Activated CD4-positive, CD25-positive, alpha-beta regulatory T cell treated with anti-CD3 and anti-CD28 coated beads, Interleukin-2, amount 50 U/mL, for 72 hours (primary cell): ENCODE data around the gene MECP2.
A peak's percentile ranks its signal among the peaks of the same experiment; 100 is the strongest.

Experiments used
- DNase-seq: peaks from one replicate; pipeline ENCODE4 v3.0.0; 2021

Gene MECP2

GRCh38 chrX:154115071-154115470 lies 17.6 kb upstream of the MECP2 start:
- no peak for DNase-seq

GRCh38 chrX:154114652-154115051 lies 17.1 kb upstream of the MECP2 start:
- DNase-seq = no peak

GRCh38 chrX:154113729-154114128 lies 16.2 kb upstream of the MECP2 start:
- DNase-seq = no peak

DNA sequence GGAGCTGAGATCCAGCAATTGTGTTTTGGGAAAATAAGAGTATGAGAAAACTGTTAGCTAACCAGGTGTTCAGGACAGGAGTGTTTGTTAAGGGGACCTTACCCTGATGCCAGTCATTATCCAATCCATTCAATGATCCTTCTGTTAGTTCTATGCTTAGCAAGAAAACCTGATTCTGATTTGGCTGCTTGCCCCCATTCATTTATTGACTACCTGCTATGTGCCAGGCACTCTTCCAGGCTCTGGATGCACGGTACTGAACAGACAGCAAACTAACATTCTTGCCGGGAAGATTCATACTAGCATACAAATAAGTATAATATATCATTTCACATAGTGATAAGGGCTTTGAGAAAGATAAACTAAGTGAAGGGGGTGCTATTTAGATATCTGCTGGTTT lies 1.0 kb upstream of the MECP2 start:
- DNase-seq = no peak

DNA sequence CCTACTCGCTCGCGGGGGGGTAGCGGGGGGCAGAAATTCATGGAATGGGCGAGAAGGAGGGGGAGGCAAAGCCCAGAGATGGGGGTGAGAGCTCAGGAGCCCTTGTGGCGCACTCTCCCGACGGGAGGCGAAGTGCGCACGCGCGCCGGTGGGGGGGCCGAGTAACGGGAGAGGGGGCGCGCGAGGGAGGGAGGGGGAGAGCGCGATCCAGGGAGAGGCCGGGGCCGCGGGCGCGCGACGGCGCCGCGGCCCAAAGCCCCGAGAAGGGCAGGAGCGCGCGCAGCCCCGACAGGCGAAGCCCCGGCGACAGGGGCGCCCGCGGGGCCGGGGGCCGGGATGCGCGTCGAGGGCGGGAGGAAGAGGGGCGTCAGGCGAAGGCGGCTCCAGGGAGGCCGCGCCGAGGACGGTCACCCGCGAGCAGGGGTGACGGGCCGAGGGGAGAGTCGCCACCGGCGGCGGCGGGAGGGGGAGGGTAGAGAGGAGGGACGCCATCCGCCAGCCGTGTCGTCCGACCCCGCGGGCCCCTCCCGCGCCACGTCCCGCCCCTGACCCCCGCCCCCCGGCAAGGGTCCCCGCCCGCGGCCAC lies 421 bp downstream of the MECP2 start:
- DNase-seq = peak; percentile 60

DNA sequence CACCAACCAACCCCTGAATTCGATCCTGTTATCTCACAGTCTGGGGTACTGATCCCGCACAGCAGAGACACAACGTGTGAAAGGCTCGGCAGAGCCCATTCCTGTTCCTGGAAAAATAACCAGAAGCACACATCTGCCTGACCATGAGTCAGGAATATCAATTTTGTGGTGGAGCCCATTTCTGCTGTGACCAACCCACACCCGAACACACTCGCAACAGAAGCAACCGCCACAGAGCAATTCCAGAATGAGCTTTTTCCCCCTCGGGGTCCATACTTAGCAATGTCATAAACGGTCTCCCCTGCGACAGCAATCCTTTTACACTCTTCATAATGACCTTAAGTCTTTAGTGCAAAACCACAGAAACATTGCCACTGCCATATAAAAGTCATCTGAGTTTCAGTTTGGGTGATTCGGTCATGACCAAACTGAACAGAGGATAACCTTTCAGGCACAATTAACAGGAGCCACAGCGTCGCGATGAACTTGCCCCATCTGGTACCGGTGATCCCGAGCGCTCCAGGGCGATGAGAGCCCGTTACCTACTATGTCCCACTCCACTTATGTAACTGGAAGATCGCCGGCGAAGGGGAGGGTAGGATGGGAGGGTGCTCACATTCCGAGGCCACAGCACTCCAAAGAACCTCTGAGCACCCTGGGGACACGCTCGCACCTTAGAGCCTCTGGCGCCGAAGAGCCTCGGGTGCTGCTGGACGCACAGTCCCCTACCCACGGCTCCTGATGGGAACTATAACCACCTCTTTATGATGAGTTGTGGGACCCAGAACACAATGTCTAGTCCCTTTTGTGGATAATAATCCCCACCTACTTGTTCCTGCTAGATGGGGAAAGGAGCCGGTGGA lies 1.1 kb downstream of the MECP2 start:
- DNase-seq = peak; percentile 34

DNA sequence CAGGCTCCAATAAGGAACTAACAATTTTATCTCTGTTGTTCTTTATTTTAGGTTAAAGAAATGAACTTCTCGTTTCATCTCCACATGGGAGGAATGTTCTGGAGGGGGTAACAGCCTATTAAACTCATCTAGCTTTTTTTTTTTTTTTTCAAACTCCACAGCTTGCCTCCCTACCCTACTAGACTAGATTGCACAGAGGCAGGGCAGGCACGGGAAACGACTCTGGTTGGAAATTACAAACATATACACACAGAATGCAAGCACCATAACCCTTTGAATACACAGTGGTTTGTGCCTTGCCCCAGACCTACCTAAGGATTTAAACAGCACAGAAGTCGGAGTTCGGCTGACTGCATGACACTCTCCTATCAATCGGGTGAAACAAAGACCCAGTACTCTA lies 2.7 kb downstream of the MECP2 start:
- DNase-seq = no peak

DNA sequence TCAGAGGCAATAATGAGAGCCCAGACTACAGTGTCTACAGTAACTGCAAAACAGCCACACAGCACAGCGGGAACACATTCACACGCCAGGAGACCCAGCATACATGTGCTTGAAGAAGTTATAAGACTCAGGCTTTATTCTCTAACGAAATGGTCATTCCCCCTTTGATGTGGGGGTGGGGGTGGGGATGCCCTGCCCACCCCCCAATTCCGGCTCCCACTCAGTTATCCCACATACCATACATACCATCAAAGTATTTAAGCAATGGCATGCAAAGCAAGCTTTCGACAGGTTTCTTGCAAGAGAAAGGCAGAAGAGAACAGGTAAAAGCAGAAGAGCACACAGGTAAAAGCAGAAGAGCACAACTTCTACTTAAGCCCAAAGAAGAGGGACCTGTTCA lies 3.6 kb downstream of the MECP2 start:
- DNase-seq = no peak

DNA sequence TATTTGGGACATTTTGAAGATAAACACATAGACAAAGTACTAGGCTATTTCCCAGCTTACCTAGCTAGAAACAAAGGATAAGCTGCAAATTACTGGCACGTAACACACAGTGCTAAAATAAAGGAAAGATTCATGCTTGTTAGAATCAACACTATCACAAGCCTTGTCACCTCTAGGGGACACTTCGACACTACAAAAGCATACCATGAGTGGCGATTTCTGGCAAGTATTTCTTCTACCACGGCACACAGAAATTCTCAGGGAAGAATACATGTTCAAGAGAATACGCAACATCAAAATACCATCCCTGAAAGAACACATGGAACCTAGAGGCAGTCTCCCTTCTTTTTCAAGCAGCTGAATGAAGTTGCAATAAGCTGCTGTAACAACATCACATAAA lies 5.1 kb downstream of the MECP2 start:
- no peak for DNase-seq

- no peak for DNase-seq
Measured at GRCh38 chrX:154091678-154092077, 5.8 kb downstream of the MECP2 start.

- no peak for DNase-seq
Measured at GRCh38 chrX:154090731-154091130, 6.8 kb downstream of the MECP2 start.

DNA sequence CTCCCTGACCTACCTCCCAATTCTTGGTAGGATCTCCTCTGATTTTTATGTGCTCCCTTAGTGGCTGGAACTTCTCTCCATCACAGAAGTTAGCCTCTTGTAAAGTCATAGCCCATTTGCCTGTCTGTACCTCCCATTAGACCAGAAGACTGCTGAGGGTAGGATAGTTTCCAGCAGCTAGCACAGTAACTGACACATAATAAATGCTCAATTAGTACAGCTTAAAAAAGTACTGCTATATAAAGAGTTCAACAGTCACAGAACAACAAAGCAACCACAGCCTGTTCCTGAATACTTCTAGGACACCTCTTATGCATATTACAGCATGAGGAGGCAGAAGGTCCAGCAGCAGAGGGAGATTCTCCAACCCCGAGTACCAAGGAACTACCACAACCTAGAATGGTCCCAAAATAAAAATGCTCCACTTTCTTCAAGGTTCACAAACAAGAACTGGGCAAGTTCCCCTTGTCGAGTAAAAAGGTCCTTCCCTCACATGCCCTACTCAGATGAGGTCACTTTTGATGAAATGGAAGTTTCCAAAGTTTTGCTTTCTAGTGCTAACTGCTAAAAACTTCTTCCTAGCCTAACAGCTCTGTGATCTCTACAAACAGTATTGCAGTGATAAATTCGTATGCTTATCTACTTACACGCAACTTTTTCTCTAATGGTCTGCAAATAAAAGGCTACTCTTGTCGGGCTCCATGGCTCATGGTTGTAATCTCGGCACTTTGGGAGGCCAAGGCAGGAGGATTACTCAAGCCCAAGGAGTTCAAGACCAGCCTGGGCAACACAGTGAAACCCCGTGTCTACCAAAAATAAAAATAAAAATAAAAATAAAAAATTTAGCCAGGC lies 12.8 kb downstream of the MECP2 start:
- no peak for DNase-seq

DNA sequence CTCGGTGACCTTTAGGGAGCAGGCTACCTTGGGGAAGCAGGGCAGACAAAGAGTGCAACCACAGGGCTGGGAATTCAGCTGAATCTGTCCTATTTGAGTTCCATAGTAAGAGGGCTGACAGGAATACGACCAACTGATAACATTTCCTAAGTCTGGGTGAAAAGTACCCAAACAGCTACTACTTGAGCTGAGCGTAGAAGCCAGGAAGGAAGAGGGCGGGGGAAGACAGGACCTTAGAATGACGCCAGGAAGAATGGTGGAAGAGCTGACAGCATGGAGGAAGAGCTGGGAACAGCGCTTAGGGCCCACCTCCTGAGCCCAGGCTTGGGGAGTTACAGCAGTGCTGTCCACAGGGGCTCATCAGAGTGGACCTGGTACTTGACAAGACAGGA lies 14.4 kb downstream of the MECP2 start:
- DNase-seq = no peak

DNA sequence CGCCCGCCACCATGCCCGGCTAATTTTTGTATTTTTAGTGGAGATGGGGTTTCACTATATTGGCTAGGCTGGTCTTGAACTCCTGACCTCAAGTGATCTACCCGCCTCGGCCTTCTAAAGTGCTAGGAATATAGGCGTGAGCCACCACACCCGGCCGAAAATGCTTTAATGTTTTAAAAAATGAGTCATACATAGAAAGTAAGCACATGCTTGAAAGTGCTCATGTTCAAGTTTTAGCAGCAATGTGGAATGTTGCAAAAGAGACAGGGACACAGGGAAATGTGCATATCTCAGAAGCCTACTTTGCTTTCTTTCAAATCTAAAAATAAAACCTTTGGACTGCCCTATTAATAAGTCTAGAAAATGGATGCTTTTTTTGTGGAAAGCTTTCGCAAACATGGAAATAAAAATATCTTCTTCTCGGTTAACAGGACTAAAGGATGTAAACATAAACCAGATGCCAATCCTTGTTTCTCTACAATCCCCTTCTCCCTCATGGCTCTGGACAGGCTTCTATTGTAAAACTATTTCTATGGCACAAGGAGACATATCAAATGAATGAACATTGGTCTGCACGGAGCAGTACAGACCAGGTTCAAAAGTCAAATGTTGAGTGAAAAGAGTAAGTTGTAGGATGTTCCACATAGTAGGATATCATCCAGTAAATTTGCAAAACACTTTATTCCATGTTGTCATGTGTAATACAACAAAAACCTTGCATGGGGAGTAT lies 15.0 kb downstream of the MECP2 start:
- DNase-seq = no peak

DNA sequence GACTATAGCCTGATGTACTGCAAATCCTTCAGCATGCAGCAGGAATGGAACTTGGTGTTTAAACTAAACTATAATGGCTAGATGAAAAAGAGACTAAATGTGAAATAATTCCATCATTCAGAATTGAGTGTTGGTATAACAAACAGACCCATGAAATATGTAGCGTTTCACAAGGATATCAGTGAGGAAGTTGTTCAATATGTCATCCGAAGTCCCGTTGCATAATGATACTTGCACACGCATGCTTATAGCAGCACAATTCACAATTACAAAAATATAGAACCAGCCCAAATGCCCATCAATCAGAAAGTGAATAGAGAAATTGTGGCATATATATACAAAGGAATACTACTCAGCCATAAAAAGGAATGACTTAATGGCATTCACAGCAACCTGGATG lies 20.4 kb downstream of the MECP2 start:
- no peak for DNase-seq

- DNase-seq = no peak
Measured at GRCh38 chrX:154074199-154074598, 23.3 kb downstream of the MECP2 start.

DNA sequence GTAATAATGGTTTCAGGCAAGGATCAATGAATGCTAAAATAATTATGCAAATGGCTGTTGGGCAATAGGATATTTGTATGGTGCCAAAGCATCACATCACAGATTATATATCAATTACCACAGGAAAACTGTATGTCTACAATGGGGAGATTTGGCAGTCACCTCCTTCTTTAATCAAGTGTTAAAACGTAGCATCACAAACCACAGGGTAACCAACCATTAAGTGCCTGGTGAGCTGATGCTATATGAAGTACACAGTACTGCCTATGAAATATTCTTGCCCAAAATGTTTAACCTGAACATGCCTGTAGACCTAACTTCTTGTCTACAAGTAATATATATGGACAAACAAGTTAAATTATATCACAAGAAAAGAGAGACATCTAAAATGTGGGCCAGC lies 25.3 kb downstream of the MECP2 start:
- no peak for DNase-seq

GRCh38 chrX:154068560-154068959 lies 29.0 kb downstream of the MECP2 start:
- DNase-seq = no peak

DNA sequence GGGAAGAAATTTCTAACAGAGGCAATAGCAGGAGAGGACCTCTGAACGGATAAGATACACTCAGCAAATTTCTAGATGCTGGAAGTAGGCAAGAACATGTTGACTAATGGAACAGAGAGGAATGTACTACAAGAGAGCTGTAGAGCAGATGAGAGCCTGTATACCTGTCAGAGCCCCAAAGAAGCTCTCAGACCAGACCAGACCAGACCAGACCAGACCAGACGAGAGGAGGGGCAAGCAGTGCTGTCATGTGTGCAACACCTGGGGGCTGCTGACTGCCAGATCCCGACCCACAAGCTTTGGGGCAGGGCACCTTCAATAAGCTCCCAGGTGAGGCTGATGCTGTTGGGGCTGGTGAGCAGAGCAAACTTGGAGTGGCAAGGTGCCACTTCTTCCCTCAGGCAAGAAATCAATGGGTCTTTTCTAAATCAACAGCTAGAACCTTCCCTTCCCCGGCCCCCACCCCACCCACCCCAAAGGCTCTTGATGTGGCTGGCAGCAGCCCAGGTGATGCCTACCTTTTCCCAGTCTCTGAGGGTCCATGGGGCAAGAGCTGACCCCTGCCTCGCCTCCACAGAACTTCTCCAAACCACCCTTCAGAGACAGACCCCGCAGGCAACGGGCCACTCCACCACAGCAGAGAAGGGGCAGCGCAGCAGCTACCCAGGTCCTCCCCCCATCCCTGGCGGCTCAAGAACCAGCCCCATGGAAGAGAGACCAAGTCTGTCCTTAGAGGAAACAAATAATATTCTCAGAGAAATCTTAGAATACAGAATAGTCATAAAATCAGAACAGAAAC lies 32.7 kb downstream of the MECP2 start:
- no peak for DNase-seq

GRCh38 chrX:154063234-154063633 lies 34.3 kb downstream of the MECP2 start:
- DNase-seq = no peak

GRCh38 chrX:154061801-154062200 lies 35.7 kb downstream of the MECP2 start:
- no peak for DNase-seq

GRCh38 chrX:154059729-154060245 lies 37.7 kb downstream of the MECP2 start:
- DNase-seq = no peak
